GM10266 (cell line): Measurements from ENCODE around the gene TSPAN1.
A peak's percentile ranks its signal among the peaks of the same experiment; 100 is the strongest.

ENCODE experiments used
- DNase-seq: peaks from one replicate; pipeline ENCODE4 v3.0.0; 2012; ENCODE audit errors: extremely low spot score
- CTCF ChIP-seq: IDR thresholded peaks from 2 replicates; pipeline ENCODE4 v1.5.1; 2012; ENCODE audit warnings: mild to moderate bottlenecking, low read depth; ENCODE audit not compliant: control insufficient read depth, insufficient read depth; ENCODE audit errors: missing control alignments

The TSPAN1 gene

GRCh38 chr1:46132529-46133180, 42.2 kb upstream of the TSPAN1 start, which contains the start of gene PIK3R3:
PIK3R3 (minus strand) TSS chr1:46132629; CDS start chr1:46131952, 677 bp downstream.
- no peak for TF ChIP-seq CTCF
- peak; percentile 93 for DNase-seq

GRCh38 chr1:46133181-46133658, 41.7 kb upstream of the TSPAN1 start:
- no peak for TF ChIP-seq CTCF
- DNase-seq: peak; percentile 69

GRCh38 chr1:46133781-46134350, 41.0 kb upstream of the TSPAN1 start:
- no peak for TF ChIP-seq CTCF
- no peak for DNase-seq

- peak; percentile 40 for DNase-seq
- no peak for TF ChIP-seq CTCF
Observed at GRCh38 chr1:46134660-46135331, 40.1 kb upstream of the TSPAN1 start.

GRCh38 chr1:46136711-46137110, 38.2 kb upstream of the TSPAN1 start:
- DNase-seq: no peak
- no peak for TF ChIP-seq CTCF

GRCh38 chr1:46137916-46138315, 37.0 kb upstream of the TSPAN1 start:
- TF ChIP-seq CTCF: no peak
- no peak for DNase-seq

GRCh38 chr1:46148318-46148717, 26.6 kb upstream of the TSPAN1 start:
- no peak for DNase-seq
- no peak for TF ChIP-seq CTCF
